Esophagus muscularis mucosa (tissue), 4 donors: ENCODE measurements around the gene PER2. TPM values are rescaled to one million over a fixed set of nuclear protein-coding genes. Genes with fewer than 3 reads are reported as not detected.

Experiments used
- DNase-seq: peaks from one replicate; pipeline ENCODE4 v3.0.0-alpha.2; 2017; ENCODE audit errors: extremely low spot score
- H3K27ac ChIP-seq, 4 donors: fragments of 200-600 bp; sonication (generic); replicated peaks in 1 of 4; 1 replicate in 3 of 4; 2 replicates in 1 of 4; pipeline ENCODE4 v1.5.1; 2016 to 2019; ENCODE audit warnings: mild to moderate bottlenecking in 1 of 4
- H3K27me3 ChIP-seq, 4 donors: fragments of 200-600 bp; sonication (generic); one replicate each; pipeline versions ENCODE4 v1.5.1 to v1.6.0; 2016 to 2019
- H3K36me3 ChIP-seq, 4 donors: fragments of 200-600 bp; sonication (generic); one replicate each; pipeline ENCODE4 v1.5.1; 2016 to 2019
- H3K4me1 ChIP-seq, 4 donors: fragments of 200-600 bp; sonication (generic); one replicate each; pipeline ENCODE4 v1.5.1; 2016 to 2019
- H3K4me3 ChIP-seq, 4 donors: fragments of 200-600 bp; sonication (generic); 1 replicate in 2 of 4; 2 replicates in 2 of 4; pipeline ENCODE4 v1.5.1; 2016 to 2019; ENCODE audit warnings: mild to moderate bottlenecking in 4 of 4, moderate library complexity in 1 of 4
- H3K9me3 ChIP-seq, 4 donors: fragments of 200-600 bp; sonication (generic); 1 replicate in 3 of 4; 2 replicates in 1 of 4; pipeline ENCODE4 v1.5.1; 2016 to 2019
- EP300 ChIP-seq: sonication (generic); formaldehyde crosslinking; IDR thresholded peaks from one replicate; pipeline ENCODE4 v1.6.1; 2017; ENCODE audit warnings: antibody characterized with exemption
- POLR2A ChIP-seq: fragments of 450-650 bp; IDR thresholded peaks from one replicate; pipeline ENCODE4 v1.6.1; 2017; ENCODE audit warnings: antibody characterized with exemption, moderate library complexity, mild to moderate bottlenecking, low read depth
- POLR2AphosphoS5 ChIP-seq, 2 donors: sonication (generic); formaldehyde crosslinking; IDR thresholded peaks; one replicate each; pipeline ENCODE4 v1.6.1; 2017; ENCODE audit warnings: antibody characterized with exemption in 2 of 2
- WGBS: methylation state at CpG from one replicate; pipeline ENCODE4 v1.1.5; 2018; 5-methylcytosine and 5-hydroxymethylcytosine counted together
- intact Hi-C: fragments of 100-400 bp; cut with DNase I; formaldehyde crosslinking; loops from one replicate; pipeline ENCODE4 v1.15.1; 2023
- total RNA-seq, 4 donors: library from RNA; depleted of rRNA; stranded (reverse); fragments of >200 nt; gene quantifications; one replicate each; pipeline versions ENCODE4 v1.1.0 to v1.2.1, GENCODE V29; 2016
- TF ChIP-seq, protein P1 (sequence below), 3 experiments: fragments of 200-600 bp in 2 of 3; fragments of 450-650 bp in 1 of 3; sonication (generic) in 2 of 3; IDR thresholded peaks; one replicate each; pipeline ENCODE4 v1.5.1; 2017 to 2019; ENCODE audit warnings: antibody characterized with exemption in 3 of 3, mild to moderate bottlenecking in 2 of 3, moderate library complexity in 1 of 3

Gene PER2
- total RNA-seq, 4 donors from 2014 or later = 9.1 to 13.1 (median 11.1) TPM

- 71% methylated on average over 33 of the region's 38 CpGs for WGBS
- intact Hi-C loops = no loop called here
- Histone ChIP-seq H3K4me3 (no peak overlapping the region), H3K27ac (peak overlapping the region in 2 of 4 donors; percentile 23 to 36), H3K36me3 (peaks cover 0 to 9% (median 0%) of the 10 kb centered on the region in 4 donors), H3K4me1 (peaks cover 0 to 45% (median 39%) of the 10 kb centered on the region in 4 donors), H3K9me3 (no peaks in the 10 kb centered on the region), H3K27me3 (no peaks in the 10 kb centered on the region)
- no peak for DNase-seq
- no peak for TF ChIP-seq EP300
- TF ChIP-seq POLR2AphosphoS5 (IDR thresholded peaks at IDR 0.05) = no peak
- TF ChIP-seq POLR2A = no peak
- TF ChIP-seq, protein P1, sequence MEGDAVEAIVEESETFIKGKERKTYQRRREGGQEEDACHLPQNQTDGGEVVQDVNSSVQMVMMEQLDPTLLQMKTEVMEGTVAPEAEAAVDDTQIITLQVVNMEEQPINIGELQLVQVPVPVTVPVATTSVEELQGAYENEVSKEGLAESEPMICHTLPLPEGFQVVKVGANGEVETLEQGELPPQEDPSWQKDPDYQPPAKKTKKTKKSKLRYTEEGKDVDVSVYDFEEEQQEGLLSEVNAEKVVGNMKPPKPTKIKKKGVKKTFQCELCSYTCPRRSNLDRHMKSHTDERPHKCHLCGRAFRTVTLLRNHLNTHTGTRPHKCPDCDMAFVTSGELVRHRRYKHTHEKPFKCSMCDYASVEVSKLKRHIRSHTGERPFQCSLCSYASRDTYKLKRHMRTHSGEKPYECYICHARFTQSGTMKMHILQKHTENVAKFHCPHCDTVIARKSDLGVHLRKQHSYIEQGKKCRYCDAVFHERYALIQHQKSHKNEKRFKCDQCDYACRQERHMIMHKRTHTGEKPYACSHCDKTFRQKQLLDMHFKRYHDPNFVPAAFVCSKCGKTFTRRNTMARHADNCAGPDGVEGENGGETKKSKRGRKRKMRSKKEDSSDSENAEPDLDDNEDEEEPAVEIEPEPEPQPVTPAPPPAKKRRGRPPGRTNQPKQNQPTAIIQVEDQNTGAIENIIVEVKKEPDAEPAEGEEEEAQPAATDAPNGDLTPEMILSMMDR (IDR thresholded peaks at IDR 0.05) = no peak
Measured at GRCh38 chr2:238225911-238226697, 62.3 kb downstream of the PER2 start.

GRCh38 chr2:238225121-238225520 is 63.3 kb downstream of the PER2 start:
- no peak for DNase-seq
- intact Hi-C loops = no loop called here
- H3K27ac ChIP-seq = no peak overlapping the region
- WGBS = 85% methylated on average over 12 of the region's 13 CpGs
- peaks cover 0 to 9% (median 0%) of the 10 kb centered on the region in 4 donors for H3K36me3 ChIP-seq
- no peaks in the 10 kb centered on the region for H3K27me3 ChIP-seq
- no peak for TF ChIP-seq POLR2AphosphoS5 (IDR thresholded peaks at IDR 0.05)
- TF ChIP-seq, protein P1 (IDR thresholded peaks at IDR 0.05) = no peak
- peaks cover 0 to 45% (median 29%) of the 10 kb centered on the region in 4 donors for H3K4me1 ChIP-seq
- no peaks in the 10 kb centered on the region for H3K9me3 ChIP-seq
- no peak overlapping the region for H3K4me3 ChIP-seq

GRCh38 chr2:238224356-238225035 is 63.9 kb downstream of the PER2 start:
- TF ChIP-seq, protein P1 (IDR thresholded peaks at IDR 0.05) = no peak
- TF ChIP-seq POLR2AphosphoS5 (IDR thresholded peaks at IDR 0.05) (no peak), EP300 (no peak)
- Histone ChIP-seq H3K4me1 (peaks cover 0 to 45% (median 28%) of the 10 kb centered on the region in 4 donors), H3K36me3 (peaks cover 0 to 9% (median 0%) of the 10 kb centered on the region in 4 donors), H3K9me3 (no peaks in the 10 kb centered on the region), H3K4me3 (no peak overlapping the region), H3K27ac (no peak overlapping the region), H3K27me3 (no peaks in the 10 kb centered on the region)
- WGBS = 94% methylated on average over 29 of the region's 29 CpGs
- intact Hi-C loops = no loop called here
- DNase-seq = no peak

GRCh38 chr2:238220892-238221521 is 67.4 kb downstream of the PER2 start:
- intact Hi-C loops = no loop called here
- peak; percentile 6 to 29 for TF ChIP-seq POLR2AphosphoS5 (IDR thresholded peaks at IDR 0.05)
- TF ChIP-seq, protein P1 (IDR thresholded peaks at IDR 0.05) = no peak
- H3K9me3 ChIP-seq = no peaks in the 10 kb centered on the region
- H3K27ac ChIP-seq = peak overlapping the region; percentile 13 to 49 (median 44)
- peak overlapping the region in 3 of 4 donors; percentile 4 to 24 (median 20) for H3K4me3 ChIP-seq
- no peak for DNase-seq
- H3K36me3 ChIP-seq = peaks cover 0 to 6% (median 0%) of the 10 kb centered on the region in 4 donors
- WGBS = 73% methylated on average over 10 of the region's 23 CpGs
- H3K27me3 ChIP-seq = peaks cover 0 to 6% (median 0%) of the 10 kb centered on the region in 4 donors
- H3K4me1 ChIP-seq = peaks cover 0 to 17% (median 8%) of the 10 kb centered on the region in 4 donors
